GM12878 (cell line): ENCODE measurements around the gene NR2F2. TPM values are rescaled to one million over a fixed set of nuclear protein-coding genes. Genes with fewer than 3 reads are reported as not detected.

ENCODE experiments used
- ATAC-seq: fragments of 200-7000 bp; cut with Tn5 transposase; 3 replicates; pipeline ENCODE4 v1.9.1; 2020; ENCODE audit warnings: mild to moderate bottlenecking, moderate library complexity
- BruUV-seq: library from RNA; stranded (reverse); fragments of 400-500 nt; replicated peaks from 2 replicates; lab custom pipeline; 2021; lab: Mats Ljungman, UMichigan
- CTCF ChIA-PET: fragments of 300-600 bp; sonication (Branson Sonifier 250); formaldehyde crosslinking; extraction: SDS; loops from one replicate; lab custom pipeline; 2021; ENCODE audit warnings: inconsistent platforms; lab: Yijun Ruan, JAX
- POLR2A ChIA-PET: fragments of 350-600 bp; formaldehyde crosslinking; extraction: SDS; loops from one replicate; lab custom pipeline; 2021; ENCODE audit warnings: inconsistent platforms; lab: Charles Lee
- RAD21 ChIA-PET: fragments of 300-600 bp; sonication (Branson Sonifier 250); formaldehyde crosslinking; loops from one replicate; lab custom pipeline; 2023; ENCODE audit warnings: antibody characterized with exemption; ENCODE audit not compliant: unreplicated experiment; lab: Charles Lee
- SMC1A ChIA-PET: fragments of 300-600 bp; sonication (Branson Sonifier 250); formaldehyde crosslinking; loops from one replicate; lab custom pipeline; 2023; ENCODE audit not compliant: unreplicated experiment, uncharacterized antibody; lab: Charles Lee
- DNase-seq: peaks from one replicate; pipeline ENCODE4 v3.0.0-alpha.2; 2011; ENCODE audit warnings: low read depth, low spot score
- FAIRE-seq: peaks from 3 replicates; lab custom pipeline; 2011; peaks lifted over from hg19 to GRCh38; lab: Jason Lieb, UNC
- H2AFZ ChIP-seq: 2 replicates; pipeline ENCODE4 v1.6.0; 2011; ENCODE audit warnings: low read depth, low read length, control low read depth; ENCODE audit not compliant: control insufficient read depth
- H3K27ac ChIP-seq: 2 replicates; pipeline ENCODE4 v1.5.1; 2011; ENCODE audit warnings: control low read depth; ENCODE audit not compliant: control insufficient read depth, insufficient read depth
- H3K27me3 ChIP-seq, 2 experiments: replicated peaks in 1 of 2; 2 replicates each; pipeline versions ENCODE4 v1.6.0 to v1.6.1; 2011; ENCODE audit warnings: low read length in 1 of 2; ENCODE audit not compliant: control insufficient read depth in 2 of 2, insufficient read depth in 2 of 2
- H3K36me3 ChIP-seq, 2 experiments: 2 replicates each; pipeline ENCODE4 v1.5.1; 2011; ENCODE audit warnings: low read length in 1 of 2; ENCODE audit not compliant: control insufficient read depth in 2 of 2, insufficient read depth in 2 of 2
- H3K4me1 ChIP-seq: 2 replicates; pipeline ENCODE4 v1.6.1; 2011; ENCODE audit warnings: mild to moderate bottlenecking, low read length, moderate library complexity, mixed read lengths; ENCODE audit not compliant: control insufficient read depth, insufficient read depth
- H3K4me2 ChIP-seq: 2 replicates; pipeline ENCODE4 v1.6.0; 2011; ENCODE audit warnings: control low read depth; ENCODE audit not compliant: control insufficient read depth, insufficient read depth
- H3K4me3 ChIP-seq: fragments of 200-600 bp; sonication (generic); 2 replicates; pipeline ENCODE4 v1.5.1; 2016
- H3K79me2 ChIP-seq: 2 replicates; pipeline ENCODE4 v1.6.0; 2011; ENCODE audit warnings: low read length; ENCODE audit not compliant: control insufficient read depth, insufficient read depth
- H3K9ac ChIP-seq: 2 replicates; pipeline ENCODE4 v1.8.0; 2011; ENCODE audit warnings: low read length, control low read depth, mixed read lengths; ENCODE audit not compliant: control insufficient read depth, insufficient read depth
- H3K9me3 ChIP-seq: replicated peaks from 3 replicates; pipeline ENCODE4 v1.5.1; 2011; ENCODE audit warnings: mild to moderate bottlenecking, low read length; ENCODE audit not compliant: control insufficient read depth, insufficient read depth
- H4K20me1 ChIP-seq: 2 replicates; pipeline ENCODE4 v1.6.0; 2011; ENCODE audit not compliant: control insufficient read depth, insufficient read depth
- BCLAF1 ChIP-seq: fragments of 450-650 bp; IDR thresholded peaks from 2 replicates; pipeline ENCODE4 v1.6.1; 2017; ENCODE audit warnings: antibody characterized with exemption, mild to moderate bottlenecking, moderate library complexity
- CBFB ChIP-seq: IDR thresholded peaks from 2 replicates; pipeline ENCODE4 v1.6.1; 2016; ENCODE audit warnings: antibody characterized with exemption, low read depth
- HCFC1 ChIP-seq: fragments of 150-350 bp; IDR thresholded peaks from 2 replicates; pipeline ENCODE4 v1.6.1; 2014; ENCODE audit warnings: low read length
- USF1 ChIP-seq: IDR thresholded peaks from 2 replicates; pipeline ENCODE4 v1.6.1; 2011; ENCODE audit warnings: borderline replicate concordance, low read depth, mild to moderate bottlenecking, moderate library complexity, mixed read lengths, low read length; ENCODE audit not compliant: insufficient read depth; ENCODE audit errors: extremely low read length
- ZNF274 ChIP-seq: IDR thresholded peaks from one replicate; pipeline ENCODE4 v1.8.0; 2011; ENCODE audit not compliant: insufficient read length, insufficient read depth
- WGBS: methylation state at CpG from one replicate; pipeline ENCODE4 v1.1.6; 2016; ENCODE audit warnings: low lambda C conversion rate; ENCODE audit not compliant: insufficient replicate concordance, insufficient coverage; ENCODE audit errors: missing lambda C conversion rate; 5-methylcytosine and 5-hydroxymethylcytosine counted together
- in situ Hi-C: fragments of 300-500 bp; cut with MboI; formaldehyde crosslinking; loops from 9 replicates; pipeline ENCODE4 v1.14.3; 2018; ENCODE audit warnings: mixed read lengths
- intact Hi-C: fragments of 100-400 bp; cut with micrococcal nuclease; formaldehyde crosslinking; loops from one replicate; pipeline ENCODE4 v1.14.2; 2022; ENCODE audit not compliant: unreplicated experiment
- polyA plus RNA-seq, 11 experiments: library from polyadenylated mRNA; depleted of rRNA in 4 of 11; unstranded in 6 of 11; stranded (reverse) in 5 of 11; fragments of >200 nt; fragmentation: Nextera tagmentation in 4 of 11; fragmentation: Illumina TruSeq in 1 of 11; extraction: Ambion mirVana in 4 of 11; extraction: Trizol in 1 of 11; gene quantifications; 1 replicate in 1 of 11; 2 replicates in 10 of 11; pipeline versions ENCODE4 v1.2.1 to v1.2.3, GENCODE V29; 2011 to 2016; ENCODE audit warnings: inconsistent platforms in 2 of 11, missing spikeins in 2 of 11, low read depth in 1 of 11
- total RNA-seq, 4 experiments: library from RNA; depleted of rRNA in 3 of 4; stranded (reverse); fragments of >200 nt in 3 of 4; fragmentation: Illumina TruSeq in 1 of 4; extraction: Trizol in 1 of 4; gene quantifications; 2 replicates each; pipeline versions ENCODE4 v1.2.1 to v1.2.3, GENCODE V29; 2013 to 2021

The NR2F2 gene
- total and polyA plus RNA-seq, 10 of the 15 experiments (the other 5 are each of a cell fraction or from before 2014, with no cell fraction given): 1.1 to 10.1 (median 3.2) TPM

GRCh38 chr15:96300836-96301235, 29.7 kb upstream of the NR2F2 start:
- 31% methylated on average over 5 of the region's 5 CpGs for WGBS
- H3K4me2 ChIP-seq: no peak overlapping the region
- H3K27ac ChIP-seq: no peak overlapping the region
- no peak for DNase-seq
- no peak for ATAC-seq
- in situ Hi-C loops: no loop called here
- ChIA-PET SMC1A (no interaction called here), POLR2A (interaction anchor here (1.6 kb wide), 1 partner anchor 14 kb away, joined by 3 read pairs; no protein-coding TSS in a partner anchor)
- no peaks in the 10 kb centered on the region; the same call in 2 of the 3 replicates for H3K9me3 ChIP-seq
- no peak overlapping the region for H3K9ac ChIP-seq
- H4K20me1 ChIP-seq: no peaks in the 10 kb centered on the region
- no peak overlapping the region for H3K4me3 ChIP-seq
- H3K36me3 ChIP-seq: no peaks in the 10 kb centered on the region
- H3K79me2 ChIP-seq: no peaks in the 10 kb centered on the region
- TF ChIP-seq CBFB (no peak), USF1 (no peak), HCFC1 (no peak), ZNF274 (no peak), BCLAF1 (no peak)
- TF ChIP-seq, all 136 proteins: peak for 0
- Histone ChIP-seq H3K27me3 (no peaks in the 10 kb centered on the region), H2AFZ (no peak overlapping the region), H3K4me1 (no peaks in the 10 kb centered on the region)
- intact Hi-C loops: no loop called here
- ChIA-PET CTCF (no interaction called here), RAD21 (no interaction called here)
- no peak for FAIRE-seq
- no TSS peak for BruUV-seq
